ENCODE measurements around the gene EIF4EBP2.

EIF4EBP2 gene

DNA sequence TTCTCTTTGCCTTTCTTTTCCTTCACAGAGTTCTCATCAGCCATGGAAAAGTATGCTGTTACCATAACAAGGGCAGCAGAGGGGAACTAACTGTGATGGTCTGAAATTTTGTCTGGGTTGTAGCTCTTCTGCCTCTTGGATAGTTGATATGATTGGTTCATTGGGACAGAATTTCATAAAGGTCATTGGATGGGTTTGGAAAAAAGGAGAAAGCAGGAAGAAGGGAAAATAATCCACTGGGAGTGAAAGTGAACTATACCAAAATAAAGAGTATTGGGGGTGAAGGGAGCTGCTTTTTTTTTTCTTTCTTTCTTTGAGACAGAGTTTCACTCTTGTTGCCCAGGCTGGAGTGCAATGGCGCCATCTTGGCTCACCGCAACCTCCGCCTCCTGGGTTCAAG is 5.8 kb downstream of the EIF4EBP2 start:
- ChIA-PET POLR2A (ENCODE audit: low non-redundant PET) (no interaction called here), CTCF (interaction anchor here (0.6 kb wide), 2 partner anchors 16 to 151 kb away, joined by 4 read pairs; no protein-coding TSS in a partner anchor)
- TF ChIP-seq, protein P1, sequence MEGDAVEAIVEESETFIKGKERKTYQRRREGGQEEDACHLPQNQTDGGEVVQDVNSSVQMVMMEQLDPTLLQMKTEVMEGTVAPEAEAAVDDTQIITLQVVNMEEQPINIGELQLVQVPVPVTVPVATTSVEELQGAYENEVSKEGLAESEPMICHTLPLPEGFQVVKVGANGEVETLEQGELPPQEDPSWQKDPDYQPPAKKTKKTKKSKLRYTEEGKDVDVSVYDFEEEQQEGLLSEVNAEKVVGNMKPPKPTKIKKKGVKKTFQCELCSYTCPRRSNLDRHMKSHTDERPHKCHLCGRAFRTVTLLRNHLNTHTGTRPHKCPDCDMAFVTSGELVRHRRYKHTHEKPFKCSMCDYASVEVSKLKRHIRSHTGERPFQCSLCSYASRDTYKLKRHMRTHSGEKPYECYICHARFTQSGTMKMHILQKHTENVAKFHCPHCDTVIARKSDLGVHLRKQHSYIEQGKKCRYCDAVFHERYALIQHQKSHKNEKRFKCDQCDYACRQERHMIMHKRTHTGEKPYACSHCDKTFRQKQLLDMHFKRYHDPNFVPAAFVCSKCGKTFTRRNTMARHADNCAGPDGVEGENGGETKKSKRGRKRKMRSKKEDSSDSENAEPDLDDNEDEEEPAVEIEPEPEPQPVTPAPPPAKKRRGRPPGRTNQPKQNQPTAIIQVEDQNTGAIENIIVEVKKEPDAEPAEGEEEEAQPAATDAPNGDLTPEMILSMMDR (conservative IDR thresholded peaks at IDR 0.05; ENCODE audit: low read depth) = no peak
- no peak overlapping the region for H3K27ac ChIP-seq
- no peak for DNase-seq (ENCODE audit: low spot score)

DNA sequence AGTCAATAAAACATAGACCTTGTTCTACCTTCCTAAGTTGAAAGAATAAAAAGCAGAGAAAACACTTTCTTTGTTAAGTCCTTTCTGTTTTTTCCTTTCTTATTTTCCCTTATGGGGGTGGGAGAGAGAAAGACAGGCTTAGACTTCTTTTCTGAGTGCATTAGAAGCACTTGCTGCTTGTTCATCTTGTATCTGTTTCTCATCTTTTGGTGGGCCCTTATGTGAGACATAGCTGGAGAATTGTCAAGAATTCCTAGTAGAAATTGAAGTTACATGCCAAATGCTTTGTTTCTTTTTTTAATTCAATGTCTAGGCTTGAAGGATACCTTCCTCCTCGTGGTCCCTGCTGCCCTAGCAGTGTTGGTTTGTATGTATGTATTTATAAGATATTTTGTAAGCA is 6.7 kb downstream of the EIF4EBP2 start:
- TF ChIP-seq, protein P1 (conservative IDR thresholded peaks at IDR 0.05; ENCODE audit: low read depth) = no peak

DNA sequence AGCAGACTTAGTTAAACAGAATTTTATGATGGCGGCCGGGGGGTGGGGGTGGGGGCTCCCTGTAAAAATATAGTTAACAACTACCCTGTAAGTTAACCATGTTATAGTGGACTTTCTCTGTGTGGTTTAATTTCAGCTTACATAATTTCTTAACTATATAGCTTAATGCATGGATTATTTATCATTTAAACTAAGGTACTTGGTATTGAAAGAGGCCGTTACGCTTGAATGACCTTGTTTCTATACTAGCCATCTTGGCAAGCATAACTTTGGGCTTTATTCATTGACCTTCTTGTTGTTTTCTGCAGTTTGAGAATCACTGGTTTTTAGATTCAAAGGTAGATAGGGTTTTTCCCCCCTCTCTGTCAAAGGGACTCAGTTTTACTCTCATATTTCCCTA is 8.4 kb downstream of the EIF4EBP2 start:
- H3K27ac ChIP-seq = no peak overlapping the region
- TF ChIP-seq, protein P1 (conservative IDR thresholded peaks at IDR 0.05; ENCODE audit: low read depth) = no peak
- no peak for DNase-seq (ENCODE audit: low spot score)
- CTCF ChIA-PET = no interaction called here
- POLR2A ChIA-PET (ENCODE audit: low non-redundant PET) = no interaction called here

More for the DNA sequence above, 6.7 kb downstream of the EIF4EBP2 start:
- no peak overlapping the region for H3K27ac ChIP-seq
- DNase-seq (ENCODE audit: low spot score) = no peak
- ChIA-PET POLR2A (ENCODE audit: low non-redundant PET) (no interaction called here), CTCF (interaction anchor here (0.6 kb wide), 1 partner anchor 150 kb away, joined by 4 read pairs; no protein-coding TSS in a partner anchor)

DNA sequence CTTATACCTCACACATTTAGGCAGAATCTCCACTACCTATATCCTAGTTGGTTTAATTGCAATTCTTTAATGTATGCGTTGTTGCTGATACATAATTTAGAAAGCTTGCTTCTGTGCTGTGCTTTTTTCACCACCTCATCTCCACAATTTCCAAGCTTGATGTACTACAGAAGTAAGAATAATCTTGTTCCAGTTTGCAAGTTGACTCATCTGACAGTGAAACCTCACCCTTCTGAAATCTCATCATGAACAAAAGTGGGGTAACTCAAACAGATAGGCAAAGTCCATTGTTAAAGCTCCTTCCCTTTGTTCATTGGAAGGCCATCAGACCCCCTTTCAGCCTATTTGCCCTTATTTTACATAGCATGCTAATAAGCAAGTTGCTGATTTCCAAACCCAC is 13.6 kb downstream of the EIF4EBP2 start:
- TF ChIP-seq, protein P1 (conservative IDR thresholded peaks at IDR 0.05; ENCODE audit: low read depth) = no peak
- no peak overlapping the region for H3K27ac ChIP-seq
- DNase-seq (ENCODE audit: low spot score) = no peak
- ChIA-PET CTCF (interaction anchor here (0.5 kb wide), 1 partner anchor 304 kb away, joined by 3 read pairs; no protein-coding TSS in a partner anchor), POLR2A (ENCODE audit: low non-redundant PET) (interaction anchor here (0.6 kb wide), 1 partner anchor 39 kb away, joined by 7 read pairs; no protein-coding TSS in a partner anchor)

DNA sequence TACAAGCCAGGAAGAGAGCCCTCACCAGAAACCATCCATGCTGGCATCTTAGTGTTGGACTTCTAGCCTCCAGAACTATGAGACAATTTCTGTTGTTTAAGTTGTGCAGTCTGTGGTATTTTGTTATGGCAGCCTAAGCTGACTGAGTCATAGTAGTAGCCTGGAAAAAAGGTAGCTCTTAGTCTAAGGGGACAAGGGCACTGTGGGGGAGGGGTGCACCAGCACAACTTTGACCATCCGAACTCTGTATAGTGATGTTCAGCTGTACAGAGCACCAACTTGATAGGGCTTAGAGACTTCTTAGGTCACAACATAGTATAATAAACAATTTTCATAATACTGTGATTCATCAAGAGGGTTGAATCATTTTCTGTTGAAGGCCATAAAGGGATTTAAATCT is 14.3 kb downstream of the EIF4EBP2 start:
- TF ChIP-seq, protein P1 (conservative IDR thresholded peaks at IDR 0.05; ENCODE audit: low read depth) = no peak
- ChIA-PET CTCF (no interaction called here), POLR2A (ENCODE audit: low non-redundant PET) (no interaction called here)
- no peak overlapping the region for H3K27ac ChIP-seq
- no peak for DNase-seq (ENCODE audit: low spot score)

DNA sequence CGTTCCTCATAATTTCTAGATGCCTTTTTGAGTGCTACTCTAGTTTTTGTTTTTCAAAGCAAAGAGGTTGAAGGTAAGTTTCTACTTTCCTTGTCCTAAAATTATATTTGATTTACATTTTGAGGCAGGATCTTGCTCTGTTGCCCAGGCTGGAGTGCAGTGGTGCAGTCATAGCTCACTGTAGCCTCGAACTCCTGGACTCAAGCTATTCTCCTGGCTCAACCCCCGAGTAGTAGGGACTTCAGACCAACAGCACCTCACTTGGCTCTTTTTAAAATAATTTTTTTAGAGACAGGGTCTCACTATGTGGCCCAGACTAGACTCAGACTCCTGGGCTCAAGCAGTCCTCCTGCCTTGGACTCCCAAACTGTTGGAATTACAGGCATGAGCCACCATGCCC is 14.8 kb downstream of the EIF4EBP2 start:
- POLR2A ChIA-PET (ENCODE audit: low non-redundant PET) = no interaction called here
- DNase-seq (ENCODE audit: low spot score) = no peak
- TF ChIP-seq, protein P1 (conservative IDR thresholded peaks at IDR 0.05; ENCODE audit: low read depth) = no peak
- CTCF ChIA-PET = no interaction called here
- H3K27ac ChIP-seq = no peak overlapping the region
